HG02798 (cell line): ENCODE data around the gene UBE2U.
"Not testable (repeated sequence)": the region's sequence is repeated elsewhere in the genome, so short reads cannot be mapped to it uniquely, and the experiment has no call there.

ENCODE experiments used
- ATAC-seq: cut with Tn5 transposase; IDR thresholded peaks from one replicate; pipeline ENCODE4 v1.9.1; 2021; ENCODE audit warnings: mild to moderate bottlenecking; ENCODE audit not compliant: unreplicated experiment, poor library complexity

Gene UBE2U

GRCh38 chr1:64186898-64187280, 16.5 kb upstream of the UBE2U start:
- ATAC-seq, result no peak

DNA sequence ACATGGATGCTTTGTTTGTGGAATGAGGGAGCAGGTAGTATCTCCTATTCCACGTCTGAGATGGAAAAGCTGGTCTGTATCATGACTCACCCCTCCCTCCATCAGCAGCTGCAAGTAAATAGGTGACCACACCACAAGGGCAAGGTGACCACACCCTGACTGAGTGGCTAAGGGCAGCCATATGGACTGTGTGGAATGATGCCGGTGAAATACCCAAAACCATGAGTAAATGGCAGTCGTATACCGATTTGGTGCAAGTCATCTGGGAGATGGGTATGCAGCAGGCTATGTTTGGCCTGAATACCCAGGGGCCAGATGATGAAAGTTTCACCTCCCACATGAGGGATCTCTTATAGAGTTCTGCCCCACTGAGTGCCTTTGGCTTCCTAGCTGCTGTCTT, 15.8 kb upstream of the UBE2U start:
- ATAC-seq, result no peak

DNA sequence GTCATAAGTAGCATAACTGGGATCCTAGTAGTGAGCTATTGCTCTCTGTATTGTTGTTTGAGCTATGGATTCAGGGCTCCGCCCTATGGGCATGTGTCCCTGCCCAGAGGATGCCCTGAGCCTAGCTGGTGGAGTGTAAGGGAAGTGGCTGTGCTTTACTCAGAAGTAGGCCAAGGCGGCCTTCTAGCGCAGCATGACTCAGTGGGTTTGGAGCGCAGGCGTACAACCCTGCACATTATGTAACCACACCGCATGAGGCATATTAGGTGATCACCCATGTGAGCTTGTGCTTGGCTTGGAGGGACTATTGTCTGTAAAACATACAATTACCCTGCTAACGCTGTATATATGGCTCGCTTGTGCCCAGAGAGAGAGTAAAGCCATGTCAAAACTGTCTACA, 11.1 kb upstream of the UBE2U start:
- ATAC-seq, result no peak

- ATAC-seq, result no peak
These were observed 9.0 kb upstream of the UBE2U start for GRCh38 chr1:64194168-64195080.

GRCh38 chr1:64195081-64195395, 8.4 kb upstream of the UBE2U start:
- no peak for ATAC-seq

- no peak for ATAC-seq
These were observed 7.2 kb upstream of the UBE2U start for GRCh38 chr1:64196074-64196870.

GRCh38 chr1:64197076-64197475, 6.3 kb upstream of the UBE2U start:
- ATAC-seq, result no peak

DNA sequence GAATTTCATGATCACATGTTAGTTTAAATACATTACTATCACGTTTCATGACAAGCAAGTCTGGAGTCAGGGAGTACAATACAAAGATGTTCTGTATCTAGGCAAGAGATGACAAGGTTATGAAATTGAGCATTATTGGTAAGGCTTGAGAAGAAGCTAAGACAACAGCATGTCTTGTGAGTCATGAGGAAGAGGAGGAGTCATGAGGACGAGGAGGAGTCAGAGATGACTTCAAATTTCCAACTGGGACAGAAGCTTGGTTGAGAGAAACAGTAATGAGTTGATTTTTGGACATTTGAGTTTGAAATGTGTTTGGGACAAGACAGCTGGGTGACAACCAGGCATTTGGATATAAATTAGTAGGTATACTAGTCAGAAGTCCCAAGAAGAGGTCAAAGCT, 4.3 kb upstream of the UBE2U start:
- ATAC-seq, result no peak

DNA sequence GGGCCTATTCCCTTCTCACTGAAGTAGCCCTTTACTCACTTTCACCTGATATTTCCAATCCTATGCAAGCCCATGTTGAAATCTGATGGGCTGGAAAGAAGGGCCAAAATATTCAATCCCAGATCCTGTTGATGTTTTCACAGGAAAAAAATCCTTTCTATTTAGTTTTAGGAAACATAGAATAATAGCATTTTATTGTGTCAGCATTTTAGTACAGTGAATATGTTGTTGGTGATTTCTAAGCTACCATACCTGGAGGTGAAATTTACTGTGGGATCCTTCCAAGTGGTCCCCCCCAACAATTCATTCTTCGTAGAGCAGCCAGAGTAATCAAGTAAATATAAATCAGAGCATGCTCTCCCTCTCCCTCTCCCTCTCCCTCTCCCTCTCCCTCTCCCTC, 3.4 kb upstream of the UBE2U start:
- ATAC-seq, result no peak

GRCh38 chr1:64209221-64209620, 5.8 kb downstream of the UBE2U start:
- no peak for ATAC-seq

GRCh38 chr1:64212031-64212430, 8.6 kb downstream of the UBE2U start:
- ATAC-seq, result no peak

DNA sequence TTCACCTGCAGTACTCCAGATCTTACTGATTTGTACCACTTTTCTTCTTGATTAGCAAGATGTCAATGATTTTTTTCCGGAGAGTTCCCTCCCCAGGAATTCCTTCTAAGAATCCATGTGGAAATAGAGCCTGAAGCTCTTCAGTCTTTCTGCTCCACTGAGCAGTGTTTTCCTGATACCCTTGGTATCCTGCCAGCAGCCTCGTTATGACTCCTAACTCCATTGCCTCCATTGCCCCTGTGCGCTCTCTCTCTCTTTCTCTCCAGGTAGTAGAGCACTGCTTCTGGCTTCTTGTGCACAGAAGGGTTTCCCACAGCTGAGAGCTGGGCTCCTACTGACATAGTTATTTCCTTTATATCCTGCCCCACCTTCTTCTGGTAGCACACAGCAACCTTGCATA, 12.2 kb downstream of the UBE2U start:
- ATAC-seq, result no peak

- no peak for ATAC-seq
These were observed 16.8 kb downstream of the UBE2U start for GRCh38 chr1:64220241-64220640.

DNA sequence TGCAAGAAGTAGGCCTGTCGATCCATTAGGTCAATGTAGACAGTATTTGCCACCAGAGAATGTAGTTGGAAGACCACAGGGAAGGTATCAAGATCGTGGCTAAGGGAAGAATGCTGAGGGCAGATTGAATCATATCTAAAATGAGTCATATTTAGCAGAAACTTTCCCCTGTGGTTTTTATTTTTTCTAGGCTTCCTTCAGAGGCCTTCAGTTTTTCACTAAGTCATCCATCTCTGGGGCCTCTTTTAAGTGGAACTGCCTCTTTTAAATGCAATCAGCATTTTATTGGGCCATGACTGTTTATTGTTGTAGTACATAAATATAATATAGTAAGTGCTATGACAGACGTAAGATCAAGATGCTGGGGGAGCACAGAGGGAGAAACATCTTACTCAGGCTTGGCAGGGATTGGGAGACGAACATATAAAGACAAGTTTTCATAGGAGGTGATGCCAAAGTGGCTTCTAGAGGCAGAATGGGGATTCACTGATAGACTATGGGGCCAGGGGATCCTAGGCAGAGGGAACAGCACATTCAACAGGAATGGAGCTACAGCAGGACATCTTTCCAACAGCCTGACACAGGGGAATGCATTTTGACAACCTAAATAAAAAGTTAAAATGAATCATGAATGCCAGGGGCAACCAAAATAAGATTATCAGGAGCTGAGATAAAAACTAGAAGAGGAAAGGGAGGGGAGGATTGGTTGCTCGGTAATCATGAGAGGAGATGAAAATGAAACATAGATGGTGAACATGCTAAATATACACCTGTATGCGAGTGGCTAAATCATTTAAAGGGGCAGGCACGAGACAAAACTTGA, 20.1 kb downstream of the UBE2U start:
- peak; percentile 60 for ATAC-seq

GRCh38 chr1:64224236-64224635, 20.8 kb downstream of the UBE2U start:
- ATAC-seq, result not testable (repeated sequence)

- no peak for ATAC-seq
These were observed 24.9 kb downstream of the UBE2U start for GRCh38 chr1:64228167-64228957.

- no peak for ATAC-seq
These were observed 25.9 kb downstream of the UBE2U start for GRCh38 chr1:64229307-64229706.

DNA sequence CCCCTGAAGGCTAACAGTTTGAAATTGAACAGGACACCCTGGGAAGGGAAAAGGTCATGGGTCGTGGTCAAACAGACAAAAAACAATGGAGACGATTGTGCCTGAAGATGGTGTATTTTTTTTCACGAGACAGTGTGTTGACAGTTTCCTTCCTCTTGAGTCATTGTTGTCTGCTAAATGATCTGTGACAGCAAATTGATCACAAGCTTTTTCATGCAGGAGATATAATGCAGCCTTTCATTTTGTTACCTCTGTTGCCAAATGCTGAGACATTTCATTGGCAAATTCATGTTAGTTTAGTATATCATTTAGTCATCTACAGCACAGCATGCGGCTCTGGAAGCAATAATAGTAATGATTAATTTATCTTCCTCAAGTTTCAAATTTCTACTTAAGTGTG, 27.7 kb downstream of the UBE2U start:
- ATAC-seq, result no peak

DNA sequence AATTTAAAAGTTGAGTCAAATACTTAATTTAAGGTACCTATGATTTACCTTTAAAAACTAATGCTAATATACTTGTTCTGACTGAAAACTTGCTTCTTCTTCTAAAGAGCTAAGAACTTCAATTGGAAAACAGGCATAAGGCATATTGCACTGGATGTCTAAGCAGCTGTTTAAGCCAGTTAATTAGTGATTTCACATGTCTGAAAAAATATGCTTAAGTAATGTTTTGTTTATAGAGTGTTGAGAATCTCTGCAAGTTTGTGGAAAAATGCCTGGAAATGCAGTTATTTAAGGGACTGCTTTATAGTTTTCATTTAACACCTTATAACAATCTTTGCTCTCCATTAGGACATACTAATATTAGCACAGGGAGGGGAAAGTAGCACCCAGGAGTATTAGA, 28.2 kb downstream of the UBE2U start:
- ATAC-seq, result no peak

GRCh38 chr1:64234714-64235113, 31.3 kb downstream of the UBE2U start:
- no peak for ATAC-seq
